Measurements from ENCODE around the gene CDH23.

CDH23 gene

GRCh38 chr10:71537681-71538080 is 141.0 kb downstream of the CDH23 start:
- DNase-seq (ENCODE audit: low read depth): no peak

- no peak for DNase-seq (ENCODE audit: low read depth)
Observed at GRCh38 chr10:71538608-71539260, 142.0 kb downstream of the CDH23 start.

- DNase-seq (ENCODE audit: low read depth): no peak
Observed at GRCh38 chr10:71539442-71540118, 142.9 kb downstream of the CDH23 start.

GRCh38 chr10:71542478-71542877 is 145.8 kb downstream of the CDH23 start:
- no peak for DNase-seq (ENCODE audit: low read depth)

GRCh38 chr10:71543608-71544170 is 147.0 kb downstream of the CDH23 start:
- no peak for DNase-seq (ENCODE audit: low read depth)

- DNase-seq (ENCODE audit: low read depth): no peak
Observed at GRCh38 chr10:71545001-71545400, 148.3 kb downstream of the CDH23 start.

GRCh38 chr10:71546220-71546619 is 149.5 kb downstream of the CDH23 start:
- DNase-seq (ENCODE audit: low read depth): no peak

GRCh38 chr10:71547312-71547711 is 150.6 kb downstream of the CDH23 start:
- DNase-seq (ENCODE audit: low read depth): no peak

- no peak for DNase-seq (ENCODE audit: low read depth)
Observed at GRCh38 chr10:71547876-71548846, 151.4 kb downstream of the CDH23 start.

GRCh38 chr10:71549766-71550533 is 153.2 kb downstream of the CDH23 start:
- DNase-seq (ENCODE audit: low read depth): no peak

- no peak for DNase-seq (ENCODE audit: low read depth)
Observed at GRCh38 chr10:71550628-71551027, 153.9 kb downstream of the CDH23 start.

- no peak for DNase-seq (ENCODE audit: low read depth)
Observed at GRCh38 chr10:71551970-71552369, 155.2 kb downstream of the CDH23 start.

GRCh38 chr10:71553432-71553831 is 156.7 kb downstream of the CDH23 start:
- DNase-seq (ENCODE audit: low read depth): no peak

GRCh38 chr10:71554671-71555070 is 158.0 kb downstream of the CDH23 start:
- DNase-seq (ENCODE audit: low read depth): no peak

GRCh38 chr10:71555087-71555723 is 158.5 kb downstream of the CDH23 start:
- no peak for DNase-seq (ENCODE audit: low read depth)

- DNase-seq (ENCODE audit: low read depth): no peak
Observed at GRCh38 chr10:71555724-71556119, 159.0 kb downstream of the CDH23 start.

GRCh38 chr10:71558991-71559390 is 162.3 kb downstream of the CDH23 start:
- DNase-seq (ENCODE audit: low read depth): no peak

- DNase-seq (ENCODE audit: low read depth): no peak
Observed at GRCh38 chr10:71561003-71561574, 164.4 kb downstream of the CDH23 start.

GRCh38 chr10:71562181-71562580 is 165.5 kb downstream of the CDH23 start:
- DNase-seq (ENCODE audit: low read depth): no peak

GRCh38 chr10:71562904-71563303 is 166.2 kb downstream of the CDH23 start:
- no peak for DNase-seq (ENCODE audit: low read depth)

Data from stimulated activated CD8-positive, alpha-beta memory T cell treated with anti-CD3 and anti-CD28 coated beads, Interleukin-12 subunit alpha, Interleukin-12 subunit beta, amount 100 ng/mL, for 1 hour (primary cell).